HG02852 (cell line): ENCODE measurements around the gene BAMBI.
A peak's percentile ranks its signal among the peaks of the same experiment; 100 is the strongest.
"Not testable (repeated sequence)": the region's sequence is repeated elsewhere in the genome, so short reads cannot be mapped to it uniquely, and the experiment has no call there.

Experiments used
- ATAC-seq: cut with Tn5 transposase; IDR thresholded peaks from one replicate; pipeline ENCODE4 v1.9.1; 2021; ENCODE audit warnings: mild to moderate bottlenecking, moderate library complexity; ENCODE audit not compliant: unreplicated experiment

The BAMBI gene

GRCh38 chr10:28676968-28677887 is at the start of gene BAMBI:
TSS of gene BAMBI (plus strand) at chr10:28677521. CDS start at chr10:28677898, 377 bp downstream.
- ATAC-seq = peak; percentile 99

- peak; percentile 75 for ATAC-seq
Observed at GRCh38 chr10:28628184-28628893, 49.0 kb upstream of the BAMBI start.

GRCh38 chr10:28631896-28632583 is 45.3 kb upstream of the BAMBI start:
- ATAC-seq = no peak

GRCh38 chr10:28632584-28632945 is 44.8 kb upstream of the BAMBI start:
- no peak for ATAC-seq

GRCh38 chr10:28633750-28634149 is 43.6 kb upstream of the BAMBI start:
- no peak for ATAC-seq

GRCh38 chr10:28637346-28637745 is 40.0 kb upstream of the BAMBI start:
- ATAC-seq = no peak

- ATAC-seq = no peak
Observed at GRCh38 chr10:28638392-28638791, 38.9 kb upstream of the BAMBI start.

GRCh38 chr10:28640551-28640950 is 36.8 kb upstream of the BAMBI start:
- no peak for ATAC-seq

GRCh38 chr10:28644647-28645046 is 32.7 kb upstream of the BAMBI start:
- no peak for ATAC-seq

- ATAC-seq = no peak
Observed at GRCh38 chr10:28652106-28652505, 25.2 kb upstream of the BAMBI start.

GRCh38 chr10:28652703-28653102 is 24.6 kb upstream of the BAMBI start:
- no peak for ATAC-seq

- not testable (repeated sequence) for ATAC-seq
Observed at GRCh38 chr10:28658824-28659223, 18.5 kb upstream of the BAMBI start.

- no peak for ATAC-seq
Observed at GRCh38 chr10:28661035-28661434, 16.3 kb upstream of the BAMBI start.

- ATAC-seq = peak; percentile 79
Observed at GRCh38 chr10:28663576-28664368, 13.5 kb upstream of the BAMBI start.

- ATAC-seq = no peak
Observed at GRCh38 chr10:28664369-28664740, 13.0 kb upstream of the BAMBI start.

- ATAC-seq = no peak
Observed at GRCh38 chr10:28666751-28667467, 10.4 kb upstream of the BAMBI start.

- ATAC-seq = no peak
Observed at GRCh38 chr10:28668363-28669226, 8.7 kb upstream of the BAMBI start.

- no peak for ATAC-seq
Observed at GRCh38 chr10:28669227-28670173, 7.8 kb upstream of the BAMBI start.
